K562 (cell line): Measurements from ENCODE around the gene MXI1. TPM values are rescaled to one million over a fixed set of nuclear protein-coding genes. Genes with fewer than 3 reads are reported as not detected.
A peak's percentile ranks its signal among the peaks of the same experiment; 100 is the strongest.

Experiments
- ATAC-seq: fragments of 200-7000 bp; cut with Tn5 transposase; 3 replicates; pipeline ENCODE4 v1.9.1; 2020; ENCODE audit warnings: moderate library complexity
- BruUV-seq: library from RNA; stranded (reverse); fragments of 400-500 nt; replicated peaks from 2 replicates; lab custom pipeline; 2021; lab: Mats Ljungman, UMichigan
- CTCF ChIA-PET: fragments of 300-600 bp; formaldehyde crosslinking; extraction: SDS; loops from one replicate; lab custom pipeline; 2021; ENCODE audit warnings: low intra/inter-chr PET ratio; lab: Yijun Ruan, JAX
- POLR2A ChIA-PET: fragments of 300-600, 350-650 bp; sonication (Branson Sonifier 250); formaldehyde crosslinking; extraction: SDS; loops from one replicate; lab custom pipeline; 2021; ENCODE audit warnings: antibody characterized with exemption, inconsistent platforms; lab: Yijun Ruan, JAX
- DNase-seq, 4 experiments: peaks; one replicate each; pipeline versions ENCODE4 v3.0.0 to v3.0.0-alpha.2; 2011 to 2018; ENCODE audit warnings: low spot score in 3 of 4, mixed read lengths in 3 of 4; ENCODE audit errors: extremely low read depth in 1 of 4
- FAIRE-seq: peaks from 2 replicates; lab custom pipeline; 2011; peaks lifted over from hg19 to GRCh38; lab: Jason Lieb, UNC
- H2AFZ ChIP-seq: 2 replicates; pipeline ENCODE4 v1.6.0; 2011; ENCODE audit warnings: low read depth, low read length, control low read depth, inconsistent platforms
- H3K27ac ChIP-seq: fragments of 200-600 bp; 3 replicates; pipeline ENCODE4 v1.8.0; 2011; ENCODE audit warnings: low read depth, mild to moderate bottlenecking, control low read depth, inconsistent platforms, low read length, moderate library complexity, mixed read lengths; ENCODE audit errors: extremely low read depth
- H3K27me3 ChIP-seq, 2 experiments: fragments of 300-600 bp in 1 of 2; 2 replicates in 1 of 2; 3 replicates in 1 of 2; pipeline versions ENCODE4 v1.6.0 to v1.8.0; 2011; ENCODE audit warnings: inconsistent platforms in 2 of 2, low read length in 2 of 2, mild to moderate bottlenecking in 1 of 2, mixed read lengths in 1 of 2, moderate library complexity in 1 of 2; ENCODE audit not compliant: control insufficient read depth in 2 of 2, insufficient read depth in 2 of 2
- H3K36me3 ChIP-seq: fragments of 300-600 bp; 3 replicates; pipeline ENCODE4 v1.8.0; 2011; ENCODE audit warnings: mild to moderate bottlenecking, low read length, inconsistent platforms; ENCODE audit not compliant: control insufficient read depth, insufficient read depth
- H3K4me1 ChIP-seq, 2 experiments: fragments of 200-600 bp in 1 of 2; replicated peaks in 1 of 2; 2 replicates in 1 of 2; 3 replicates in 1 of 2; pipeline versions ENCODE4 v1.5.1 to v1.8.0; 2011; ENCODE audit warnings: inconsistent platforms in 2 of 2, low read length in 2 of 2, mild to moderate bottlenecking in 1 of 2, mixed read lengths in 1 of 2, moderate library complexity in 1 of 2; ENCODE audit not compliant: control insufficient read depth in 2 of 2, insufficient read depth in 2 of 2
- H3K4me2 ChIP-seq: 2 replicates; pipeline ENCODE4 v1.6.1; 2011; ENCODE audit warnings: low read length, control low read depth, inconsistent platforms, mixed read lengths; ENCODE audit not compliant: insufficient read depth
- H3K4me3 ChIP-seq: fragments of 200-600 bp; sonication (generic), shearing (Covaris generic); 2 replicates; pipeline ENCODE4 v1.5.1; 2016; ENCODE audit warnings: control low read depth, inconsistent platforms
- H3K79me2 ChIP-seq: fragments of 200-600 bp; 3 replicates; pipeline ENCODE4 v1.8.0; 2011; ENCODE audit warnings: low read length, inconsistent platforms; ENCODE audit not compliant: control insufficient read depth, insufficient read depth
- H3K9ac ChIP-seq, 2 experiments: 2 replicates each; pipeline versions ENCODE4 v1.6.0 to v1.6.1; 2011; ENCODE audit warnings: low read depth in 2 of 2, low read length in 2 of 2, control low read depth in 1 of 2, inconsistent platforms in 1 of 2, mild to moderate bottlenecking in 1 of 2, mixed read lengths in 1 of 2; ENCODE audit not compliant: insufficient read depth in 1 of 2
- H3K9me1 ChIP-seq: one replicate; pipeline ENCODE4 v1.6.0; 2011; ENCODE audit warnings: inconsistent platforms, mild to moderate bottlenecking, low read length, moderate library complexity; ENCODE audit not compliant: control insufficient read depth, insufficient read depth
- H3K9me3 ChIP-seq: replicated peaks from 2 replicates; pipeline ENCODE4 v1.5.1; 2011; ENCODE audit warnings: low read depth, low read length, inconsistent platforms; ENCODE audit not compliant: control insufficient read depth, insufficient read depth
- H4K20me1 ChIP-seq: replicated peaks from 2 replicates; pipeline ENCODE4 v1.6.1; 2011; ENCODE audit warnings: low read length, inconsistent platforms, mixed read lengths; ENCODE audit not compliant: control insufficient read depth, insufficient read depth
- C11orf30 ChIP-seq: fragments of 450-650 bp; IDR thresholded peaks from 2 replicates; pipeline ENCODE4 v1.6.1; 2016; ENCODE audit warnings: low read depth, mild to moderate bottlenecking
- CBX8 ChIP-seq: fragments of 200-600 bp; sonication (generic); IDR thresholded peaks from 2 replicates; pipeline ENCODE4 v1.6.1; 2012; ENCODE audit warnings: borderline replicate concordance, mixed run types, low read depth, mild to moderate bottlenecking, moderate library complexity, mixed read lengths, low read length, control low read depth, inconsistent platforms; ENCODE audit not compliant: poor library complexity, severe bottlenecking; ENCODE audit errors: extremely low read depth
- HDAC3 ChIP-seq: fragments of 450-650 bp; IDR thresholded peaks from 2 replicates; pipeline ENCODE4 v1.6.1; 2018; ENCODE audit warnings: borderline replicate concordance, mild to moderate bottlenecking, moderate library complexity; ENCODE audit not compliant: partially characterized antibody
- MTA3 ChIP-seq: fragments of 450-650 bp; formaldehyde crosslinking; IDR thresholded peaks from 2 replicates; pipeline ENCODE4 v1.6.1; 2017; ENCODE audit warnings: mild to moderate bottlenecking, borderline replicate concordance
- PHTF2 ChIP-seq: fragments of 250-450 bp; sonication (Bioruptor Pico); IDR thresholded peaks from 2 replicates; pipeline ENCODE4 v1.5.0; 2021; ENCODE audit warnings: mild to moderate bottlenecking
- PML ChIP-seq: IDR thresholded peaks from 2 replicates; pipeline ENCODE4 v1.6.1; 2012; ENCODE audit warnings: low read length, inconsistent platforms
- PURB ChIP-seq: sonication (generic); formaldehyde crosslinking; IDR thresholded peaks from 2 replicates; pipeline ENCODE4 v1.9.0; 2021; ENCODE audit warnings: low read depth, mild to moderate bottlenecking, missing genetic modification reagents
- SAFB2 ChIP-seq: fragments of 200-400 bp; formaldehyde crosslinking; IDR thresholded peaks from 2 replicates; pipeline ENCODE4 v1.6.1; 2018; ENCODE audit warnings: borderline replicate concordance, low read length, low read depth, moderate library complexity; ENCODE audit not compliant: severe bottlenecking
- TBP ChIP-seq: optimal IDR thresholded peaks from 2 replicates; pipeline ENCODE3; 2011; ENCODE audit warnings: low read depth, low read length, improper control_type of control experiment
- ZBTB8A ChIP-seq: fragments of 450-650 bp; IDR thresholded peaks from 2 replicates; pipeline ENCODE4 v1.6.1; 2018; ENCODE audit warnings: mild to moderate bottlenecking, moderate library complexity; ENCODE audit not compliant: partially characterized antibody
- ZNF316 ChIP-seq: fragments of 450-650 bp; IDR thresholded peaks from 2 replicates; pipeline ENCODE4 v1.6.1; 2016
- ZNF699 ChIP-seq: fragments of 250-450 bp; sonication (Bioruptor Pico); IDR thresholded peaks from 2 replicates; pipeline ENCODE4 v1.8.0; 2021; ENCODE audit warnings: mild to moderate bottlenecking, moderate library complexity; ENCODE audit not compliant: insufficient replicate concordance
- ZNF79 ChIP-seq: fragments of 250-450 bp; sonication (Bioruptor Pico); IDR thresholded peaks from 2 replicates; pipeline ENCODE4 v1.4.0; 2020; ENCODE audit warnings: low read depth, mild to moderate bottlenecking, moderate library complexity
- in situ Hi-C: fragments of 300-500 bp; cut with MboI; formaldehyde crosslinking; loops from 4 replicates; pipeline ENCODE4 v1.15.0; 2018; ENCODE audit warnings: inconsistent platforms, mixed read lengths
- intact Hi-C: fragments of 100-400 bp; cut with micrococcal nuclease; formaldehyde crosslinking; loops from 2 replicates; pipeline ENCODE4 v1.14.2; 2022
- polyA plus RNA-seq, 8 experiments: library from polyadenylated mRNA; depleted of rRNA in 4 of 8; stranded (reverse) in 5 of 8; unstranded in 3 of 8; fragments of >200 nt; fragmentation: Nextera tagmentation in 2 of 8; fragmentation: Illumina TruSeq in 1 of 8; extraction: Ambion mirVana in 2 of 8; extraction: Trizol in 1 of 8; gene quantifications; 2 replicates each; pipeline versions ENCODE4 v1.2.1 to v1.2.3, GENCODE V29; 2011 to 2014; ENCODE audit warnings: inconsistent platforms in 1 of 8, missing spikeins in 1 of 8
- total RNA-seq, 7 experiments: library from RNA; depleted of rRNA in 6 of 7; stranded (reverse); fragments of >200 nt in 6 of 7; fragmentation: Illumina TruSeq in 2 of 7; extraction: Trizol in 2 of 7; gene quantifications; 2 replicates each; pipeline versions ENCODE4 v1.2.1 to v1.2.3, GENCODE V29; 2011 to 2021; ENCODE audit warnings: low replicate concordance in 1 of 7
- TF ChIP-seq, protein P1 (sequence below): sonication (generic); formaldehyde crosslinking; IDR thresholded peaks from 2 replicates; pipeline ENCODE4 v1.9.0; 2022; ENCODE audit warnings: mild to moderate bottlenecking, missing genetic modification reagents
- TF ChIP-seq, protein P2 (sequence below), 2 experiments: fragments of 150-350 bp in 1 of 2; IDR thresholded peaks; 2 replicates each; pipeline ENCODE4 v1.6.1; 2012 to 2016; ENCODE audit warnings: low read depth in 2 of 2, low read length in 2 of 2, mild to moderate bottlenecking in 1 of 2, moderate library complexity in 1 of 2
- TF ChIP-seq, protein P3 (sequence below): fragments of 250-450 bp; sonication (Bioruptor Pico); IDR thresholded peaks from 2 replicates; pipeline ENCODE4 v1.4.0; 2020; ENCODE audit warnings: mild to moderate bottlenecking
- TF ChIP-seq, protein P4 (sequence below): fragments of 450-650 bp; IDR thresholded peaks from 2 replicates; pipeline ENCODE4 v1.6.1; 2016

MXI1 gene
- total and polyA plus RNA-seq, 9 of the 15 experiments (the other 6 are each of a cell fraction or from before 2014, with no cell fraction given), result 9.1 to 23.7 (median 14.8) TPM

DNA sequence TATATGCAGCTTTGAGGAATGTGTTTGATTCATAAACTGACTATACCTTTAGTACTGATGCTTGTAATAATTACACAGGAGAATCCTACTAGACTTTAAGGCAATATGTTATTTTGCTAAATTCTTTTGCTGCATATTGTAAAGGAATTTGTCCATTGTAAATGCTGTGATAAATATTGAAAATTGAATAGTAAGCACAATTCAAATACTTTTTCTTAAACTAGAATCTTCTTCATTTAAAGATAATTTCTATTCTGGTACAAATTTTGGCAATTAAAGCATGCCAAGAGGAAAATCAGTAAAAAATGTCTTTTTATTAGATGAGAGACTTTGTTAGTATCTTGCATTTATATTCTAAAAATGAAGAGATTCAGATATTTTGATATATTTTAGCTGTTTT is 51.9 kb downstream of the MXI1 start:
- intact Hi-C loops, result no loop called here
- BruUV-seq, result no TSS peak
- no peak for FAIRE-seq
- TF ChIP-seq SAFB2 (no peak), ZNF79 (no peak), TBP (no peak), C11orf30 (peak; percentile 63; the same call in 1 of the 2 replicates), MTA3 (no peak), ZNF699 (no peak), PHTF2 (CRISPR knock-in tag) (no peak), ZNF316 (peak; percentile 78), CBX8 (no peak), PML (no peak), ZBTB8A (no peak), HDAC3 (no peak), PURB (CRISPR knock-in tag) (no peak)
- TF ChIP-seq, protein P1, sequence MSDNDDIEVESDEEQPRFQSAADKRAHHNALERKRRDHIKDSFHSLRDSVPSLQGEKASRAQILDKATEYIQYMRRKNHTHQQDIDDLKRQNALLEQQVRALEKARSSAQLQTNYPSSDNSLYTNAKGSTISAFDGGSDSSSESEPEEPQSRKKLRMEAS (CRISPR knock-in tag), result no peak
- TF ChIP-seq, protein P2, sequence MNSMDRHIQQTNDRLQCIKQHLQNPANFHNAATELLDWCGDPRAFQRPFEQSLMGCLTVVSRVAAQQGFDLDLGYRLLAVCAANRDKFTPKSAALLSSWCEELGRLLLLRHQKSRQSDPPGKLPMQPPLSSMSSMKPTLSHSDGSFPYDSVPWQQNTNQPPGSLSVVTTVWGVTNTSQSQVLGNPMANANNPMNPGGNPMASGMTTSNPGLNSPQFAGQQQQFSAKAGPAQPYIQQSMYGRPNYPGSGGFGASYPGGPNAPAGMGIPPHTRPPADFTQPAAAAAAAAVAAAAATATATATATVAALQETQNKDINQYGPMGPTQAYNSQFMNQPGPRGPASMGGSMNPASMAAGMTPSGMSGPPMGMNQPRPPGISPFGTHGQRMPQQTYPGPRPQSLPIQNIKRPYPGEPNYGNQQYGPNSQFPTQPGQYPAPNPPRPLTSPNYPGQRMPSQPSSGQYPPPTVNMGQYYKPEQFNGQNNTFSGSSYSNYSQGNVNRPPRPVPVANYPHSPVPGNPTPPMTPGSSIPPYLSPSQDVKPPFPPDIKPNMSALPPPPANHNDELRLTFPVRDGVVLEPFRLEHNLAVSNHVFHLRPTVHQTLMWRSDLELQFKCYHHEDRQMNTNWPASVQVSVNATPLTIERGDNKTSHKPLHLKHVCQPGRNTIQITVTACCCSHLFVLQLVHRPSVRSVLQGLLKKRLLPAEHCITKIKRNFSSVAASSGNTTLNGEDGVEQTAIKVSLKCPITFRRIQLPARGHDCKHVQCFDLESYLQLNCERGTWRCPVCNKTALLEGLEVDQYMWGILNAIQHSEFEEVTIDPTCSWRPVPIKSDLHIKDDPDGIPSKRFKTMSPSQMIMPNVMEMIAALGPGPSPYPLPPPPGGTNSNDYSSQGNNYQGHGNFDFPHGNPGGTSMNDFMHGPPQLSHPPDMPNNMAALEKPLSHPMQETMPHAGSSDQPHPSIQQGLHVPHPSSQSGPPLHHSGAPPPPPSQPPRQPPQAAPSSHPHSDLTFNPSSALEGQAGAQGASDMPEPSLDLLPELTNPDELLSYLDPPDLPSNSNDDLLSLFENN (IDR thresholded peaks at IDR 0.05; ENCODE audit: low read depth in 2 of 2, low read length in 2 of 2), result no peak
- TF ChIP-seq, protein P3, sequence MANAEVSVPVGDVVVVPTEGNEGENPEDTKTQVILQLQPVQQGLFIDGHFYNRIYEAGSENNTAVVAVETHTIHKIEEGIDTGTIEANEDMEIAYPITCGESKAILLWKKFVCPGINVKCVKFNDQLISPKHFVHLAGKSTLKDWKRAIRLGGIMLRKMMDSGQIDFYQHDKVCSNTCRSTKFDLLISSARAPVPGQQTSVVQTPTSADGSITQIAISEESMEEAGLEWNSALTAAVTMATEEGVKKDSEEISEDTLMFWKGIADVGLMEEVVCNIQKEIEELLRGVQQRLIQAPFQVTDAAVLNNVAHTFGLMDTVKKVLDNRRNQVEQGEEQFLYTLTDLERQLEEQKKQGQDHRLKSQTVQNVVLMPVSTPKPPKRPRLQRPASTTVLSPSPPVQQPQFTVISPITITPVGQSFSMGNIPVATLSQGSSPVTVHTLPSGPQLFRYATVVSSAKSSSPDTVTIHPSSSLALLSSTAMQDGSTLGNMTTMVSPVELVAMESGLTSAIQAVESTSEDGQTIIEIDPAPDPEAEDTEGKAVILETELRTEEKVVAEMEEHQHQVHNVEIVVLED, result no peak
- TF ChIP-seq, protein P4, sequence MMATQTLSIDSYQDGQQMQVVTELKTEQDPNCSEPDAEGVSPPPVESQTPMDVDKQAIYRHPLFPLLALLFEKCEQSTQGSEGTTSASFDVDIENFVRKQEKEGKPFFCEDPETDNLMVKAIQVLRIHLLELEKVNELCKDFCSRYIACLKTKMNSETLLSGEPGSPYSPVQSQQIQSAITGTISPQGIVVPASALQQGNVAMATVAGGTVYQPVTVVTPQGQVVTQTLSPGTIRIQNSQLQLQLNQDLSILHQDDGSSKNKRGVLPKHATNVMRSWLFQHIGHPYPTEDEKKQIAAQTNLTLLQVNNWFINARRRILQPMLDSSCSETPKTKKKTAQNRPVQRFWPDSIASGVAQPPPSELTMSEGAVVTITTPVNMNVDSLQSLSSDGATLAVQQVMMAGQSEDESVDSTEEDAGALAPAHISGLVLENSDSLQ, result no peak

More for the DNA sequence above, 51.9 kb downstream of the MXI1 start:
- Histone ChIP-seq H2AFZ (no peak overlapping the region), H3K9me3 (no peaks in the 10 kb centered on the region; the same call in 1 of the 2 replicates), H3K4me1 (peaks cover 5 to 12% of the 10 kb centered on the region in 2 experiments; a peak in 3 of 5 replicates), H3K79me2 (peaks cover 12% of the 10 kb centered on the region; the same call in 2 of the 3 replicates), H4K20me1 (no peaks in the 10 kb centered on the region), H3K27me3 (no peaks in the 10 kb centered on the region), H3K4me2 (no peak overlapping the region), H3K27ac (no peak overlapping the region), H3K36me3 (peaks cover 8% of the 10 kb centered on the region), H3K9ac (no peak overlapping the region), H3K4me3 (no peak overlapping the region), H3K9me1 (no peaks in the 10 kb centered on the region)
- DNase-seq (no peak), ATAC-seq (no peak)
- CTCF ChIA-PET, result no interaction called here
- in situ Hi-C loops, result no loop called here
- POLR2A ChIA-PET, result interaction anchor here (0.9 kb wide), 1 partner anchor 9 kb away, joined by 3 read pairs; no protein-coding TSS in a partner anchor
